Stimulated activated CD8-positive, alpha-beta memory T cell treated with anti-CD3 and anti-CD28 coated beads, Interleukin-2, amount 100 ng/mL, for 1 hour (primary cell): ENCODE measurements around the gene MARK1.

Experiments
- DNase-seq, 2 donors: peaks; one replicate each; pipeline ENCODE4 v3.0.0-alpha.2; 2020; ENCODE audit warnings: low read depth in 2 of 2

Gene MARK1

DNA sequence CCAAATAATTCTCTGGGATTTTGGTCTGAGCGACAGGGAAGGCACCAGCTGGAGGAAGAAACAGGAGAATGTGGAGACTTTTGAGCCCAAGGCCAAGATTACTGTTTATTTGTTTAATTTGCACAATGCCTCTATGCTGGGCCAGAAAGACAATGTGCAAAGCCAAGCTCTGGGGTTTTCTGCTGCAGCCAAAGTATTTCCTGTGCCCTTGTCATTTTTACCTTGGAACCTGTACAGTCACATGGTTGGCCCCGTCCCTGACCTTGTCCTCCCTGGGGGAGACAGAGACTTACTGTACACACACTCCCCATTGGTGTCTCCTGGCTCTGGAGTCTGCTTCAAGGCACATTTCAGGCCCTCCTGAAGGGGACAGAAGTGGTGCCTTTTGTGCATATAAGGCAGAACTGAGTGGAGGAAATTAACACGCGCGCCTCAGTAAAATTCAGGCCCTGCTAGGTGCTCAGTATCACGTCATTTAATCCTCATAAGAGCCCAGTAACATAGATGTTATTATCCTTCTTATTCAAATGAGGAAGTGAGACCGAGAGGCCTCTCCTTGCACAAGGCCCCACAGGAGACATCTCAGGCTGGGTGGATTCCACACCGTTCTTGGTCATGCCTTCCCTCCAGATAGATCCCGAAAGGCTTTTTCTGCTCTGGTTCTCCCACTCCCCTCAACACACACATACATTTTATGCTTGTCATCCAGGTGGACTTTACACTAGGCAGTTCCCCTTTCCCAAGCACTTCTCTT, 183.3 kb downstream of the MARK1 start:
- DNase-seq: no peak
